HepG2 (cell line): Measurements from ENCODE around the gene ZNRF3. TPM values are rescaled to one million over a fixed set of nuclear protein-coding genes. Genes with fewer than 3 reads are reported as not detected.

ENCODE experiments used
- ARHGAP35 ChIP-seq: sonication (generic); formaldehyde crosslinking; IDR thresholded peaks from 2 replicates; pipeline ENCODE4 v1.9.0; 2022; ENCODE audit warnings: mild to moderate bottlenecking, inconsistent platforms, moderate library complexity, missing genetic modification reagents, borderline replicate concordance
- CEBPG ChIP-seq: IDR thresholded peaks from 2 replicates; pipeline ENCODE4 v1.6.1; 2016
- CENPT ChIP-seq: sonication (generic); formaldehyde crosslinking; IDR thresholded peaks from 2 replicates; pipeline ENCODE4 v1.8.0; 2022; ENCODE audit warnings: low read depth, mild to moderate bottlenecking, moderate library complexity, missing genetic modification reagents
- CREBL2 ChIP-seq: sonication (generic); formaldehyde crosslinking; IDR thresholded peaks from 2 replicates; pipeline ENCODE4 v1.8.1; 2023; ENCODE audit warnings: missing genetic modification reagents, mild to moderate bottlenecking, borderline replicate concordance
- HMGA1 ChIP-seq: sonication (generic); formaldehyde crosslinking; conservative IDR thresholded peaks from 2 replicates; pipeline ENCODE4 v1.4.0; 2020; ENCODE audit warnings: missing genetic modification reagents
- MXI1 ChIP-seq: IDR thresholded peaks from 3 replicates; pipeline ENCODE4 v1.6.1; 2012; ENCODE audit warnings: low read depth, low read length, inconsistent platforms, borderline replicate concordance
- REXO4 ChIP-seq: sonication (generic); formaldehyde crosslinking; IDR thresholded peaks from 2 replicates; pipeline ENCODE4 v1.8.0; 2022; ENCODE audit warnings: missing genetic modification reagents, mild to moderate bottlenecking, borderline replicate concordance
- SNAPC5 ChIP-seq: sonication (generic); formaldehyde crosslinking; IDR thresholded peaks from 2 replicates; pipeline ENCODE4 v1.8.1; 2023; ENCODE audit warnings: mild to moderate bottlenecking, missing genetic modification reagents, borderline replicate concordance
- U2AF2 ChIP-seq: fragments of 200-400 bp; formaldehyde crosslinking; IDR thresholded peaks from 2 replicates; pipeline ENCODE4 v1.6.1; 2017; ENCODE audit warnings: low read depth, mild to moderate bottlenecking, low read length
- ZEB1 ChIP-seq: IDR thresholded peaks from 2 replicates; pipeline ENCODE4 v1.6.1; 2012; ENCODE audit warnings: mild to moderate bottlenecking, low read depth, inconsistent platforms; ENCODE audit not compliant: insufficient replicate concordance
- ZNF225 ChIP-seq: sonication (generic); formaldehyde crosslinking; IDR thresholded peaks from 2 replicates; pipeline ENCODE4 v1.4.0; 2020; ENCODE audit warnings: mild to moderate bottlenecking, missing genetic modification reagents
- ZNF33B ChIP-seq: sonication (generic); formaldehyde crosslinking; IDR thresholded peaks from 2 replicates; pipeline ENCODE4 v1.5.1; 2020; ENCODE audit warnings: mild to moderate bottlenecking, missing genetic modification reagents
- ZNF460 ChIP-seq: sonication (generic); formaldehyde crosslinking; IDR thresholded peaks from 2 replicates; pipeline ENCODE4 v1.5.1; 2020; ENCODE audit warnings: missing genetic modification reagents, mild to moderate bottlenecking, borderline replicate concordance
- ZNF629 ChIP-seq: sonication (generic); formaldehyde crosslinking; conservative IDR thresholded peaks from 2 replicates; pipeline ENCODE4 v1.5.0; 2020; ENCODE audit warnings: missing genetic modification reagents
- ZNF75D ChIP-seq: sonication (generic); formaldehyde crosslinking; IDR thresholded peaks from 2 replicates; pipeline ENCODE4 v1.8.1; 2023; ENCODE audit warnings: missing genetic modification reagents, mild to moderate bottlenecking, borderline replicate concordance
- ZNF839 ChIP-seq: sonication (generic); formaldehyde crosslinking; IDR thresholded peaks from 2 replicates; pipeline ENCODE4 v1.4.0; 2020; ENCODE audit warnings: missing genetic modification reagents, mild to moderate bottlenecking, borderline replicate concordance
- polyA plus RNA-seq, 8 experiments: library from polyadenylated mRNA; depleted of rRNA in 3 of 8; stranded (reverse) in 7 of 8; unstranded in 1 of 8; fragments of >200 nt; fragmentation: Illumina TruSeq in 4 of 8; extraction: Trizol in 4 of 8; gene quantifications; 2 replicates each; pipeline versions ENCODE4 v1.2.1 to v1.2.3, GENCODE V29; 2011 to 2016; ENCODE audit warnings: low read depth in 4 of 8, missing spikeins in 1 of 8, mixed read lengths in 1 of 8; ENCODE audit not compliant: insufficient read depth in 1 of 8
- total RNA-seq, 5 experiments: library from RNA; depleted of rRNA; stranded (reverse); fragments of >200 nt; fragmentation: Illumina TruSeq; extraction: Trizol; gene quantifications; 2 replicates each; pipeline ENCODE4 v1.2.3, GENCODE V29; 2016; ENCODE audit warnings: low read depth in 1 of 5
- TF ChIP-seq, protein P1 (sequence below): sonication (generic); formaldehyde crosslinking; IDR thresholded peaks from 2 replicates; pipeline ENCODE4 v1.8.1; 2023; ENCODE audit warnings: mild to moderate bottlenecking, missing genetic modification reagents
- TF ChIP-seq, protein P2 (sequence below), 2 experiments: fragments of 450-650 bp in 1 of 2; sonication (generic) in 1 of 2; formaldehyde crosslinking in 1 of 2; IDR thresholded peaks; 2 replicates each; pipeline versions ENCODE4 v1.6.1 to v1.8.0; 2016 to 2022; ENCODE audit warnings: antibody characterized with exemption in 1 of 2, mild to moderate bottlenecking in 1 of 2, missing genetic modification reagents in 1 of 2

ZNRF3 gene
- total and polyA plus RNA-seq, 2 of the 13 experiments (the other 11 are each of a cell fraction or from before 2014, with no cell fraction given): 20.3 to 36.7 TPM

- TF ChIP-seq, protein P1, sequence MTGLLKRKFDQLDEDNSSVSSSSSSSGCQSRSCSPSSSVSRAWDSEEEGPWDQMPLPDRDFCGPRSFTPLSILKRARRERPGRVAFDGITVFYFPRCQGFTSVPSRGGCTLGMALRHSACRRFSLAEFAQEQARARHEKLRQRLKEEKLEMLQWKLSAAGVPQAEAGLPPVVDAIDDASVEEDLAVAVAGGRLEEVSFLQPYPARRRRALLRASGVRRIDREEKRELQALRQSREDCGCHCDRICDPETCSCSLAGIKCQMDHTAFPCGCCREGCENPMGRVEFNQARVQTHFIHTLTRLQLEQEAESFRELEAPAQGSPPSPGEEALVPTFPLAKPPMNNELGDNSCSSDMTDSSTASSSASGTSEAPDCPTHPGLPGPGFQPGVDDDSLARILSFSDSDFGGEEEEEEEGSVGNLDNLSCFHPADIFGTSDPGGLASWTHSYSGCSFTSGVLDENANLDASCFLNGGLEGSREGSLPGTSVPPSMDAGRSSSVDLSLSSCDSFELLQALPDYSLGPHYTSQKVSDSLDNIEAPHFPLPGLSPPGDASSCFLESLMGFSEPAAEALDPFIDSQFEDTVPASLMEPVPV (CRISPR knock-in tag): no peak
- TF ChIP-seq CREBL2 (CRISPR knock-in tag): no peak
- no peak for TF ChIP-seq ZNF75D (CRISPR knock-in tag)
- TF ChIP-seq U2AF2: no peak
- no peak for TF ChIP-seq ZNF33B (CRISPR knock-in tag)
- peak; percentile 61 for TF ChIP-seq CEBPG (CRISPR knock-in tag)
- TF ChIP-seq, protein P2, sequence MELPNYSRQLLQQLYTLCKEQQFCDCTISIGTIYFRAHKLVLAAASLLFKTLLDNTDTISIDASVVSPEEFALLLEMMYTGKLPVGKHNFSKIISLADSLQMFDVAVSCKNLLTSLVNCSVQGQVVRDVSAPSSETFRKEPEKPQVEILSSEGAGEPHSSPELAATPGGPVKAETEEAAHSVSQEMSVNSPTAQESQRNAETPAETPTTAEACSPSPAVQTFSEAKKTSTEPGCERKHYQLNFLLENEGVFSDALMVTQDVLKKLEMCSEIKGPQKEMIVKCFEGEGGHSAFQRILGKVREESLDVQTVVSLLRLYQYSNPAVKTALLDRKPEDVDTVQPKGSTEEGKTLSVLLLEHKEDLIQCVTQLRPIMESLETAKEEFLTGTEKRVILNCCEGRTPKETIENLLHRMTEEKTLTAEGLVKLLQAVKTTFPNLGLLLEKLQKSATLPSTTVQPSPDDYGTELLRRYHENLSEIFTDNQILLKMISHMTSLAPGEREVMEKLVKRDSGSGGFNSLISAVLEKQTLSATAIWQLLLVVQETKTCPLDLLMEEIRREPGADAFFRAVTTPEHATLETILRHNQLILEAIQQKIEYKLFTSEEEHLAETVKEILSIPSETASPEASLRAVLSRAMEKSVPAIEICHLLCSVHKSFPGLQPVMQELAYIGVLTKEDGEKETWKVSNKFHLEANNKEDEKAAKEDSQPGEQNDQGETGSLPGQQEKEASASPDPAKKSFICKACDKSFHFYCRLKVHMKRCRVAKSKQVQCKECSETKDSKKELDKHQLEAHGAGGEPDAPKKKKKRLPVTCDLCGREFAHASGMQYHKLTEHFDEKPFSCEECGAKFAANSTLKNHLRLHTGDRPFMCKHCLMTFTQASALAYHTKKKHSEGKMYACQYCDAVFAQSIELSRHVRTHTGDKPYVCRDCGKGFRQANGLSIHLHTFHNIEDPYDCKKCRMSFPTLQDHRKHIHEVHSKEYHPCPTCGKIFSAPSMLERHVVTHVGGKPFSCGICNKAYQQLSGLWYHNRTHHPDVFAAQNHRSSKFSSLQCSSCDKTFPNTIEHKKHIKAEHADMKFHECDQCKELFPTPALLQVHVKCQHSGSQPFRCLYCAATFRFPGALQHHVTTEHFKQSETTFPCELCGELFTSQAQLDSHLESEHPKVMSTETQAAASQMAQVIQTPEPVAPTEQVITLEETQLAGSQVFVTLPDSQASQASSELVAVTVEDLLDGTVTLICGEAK (IDR thresholded peaks at IDR 0.05): no peak
- TF ChIP-seq, protein P2 (CRISPR knock-in tag; IDR thresholded peaks at IDR 0.05): 0 out of 2 replicates have a peak, but pooled peaks have one; percentile 32
- no peak for TF ChIP-seq ARHGAP35 (CRISPR knock-in tag)
- TF ChIP-seq ZNF225 (CRISPR knock-in tag): no peak
- 0 out of 2 replicates have a peak, but pooled peaks have one; percentile 4 for TF ChIP-seq ZNF629 (CRISPR knock-in tag)
- no peak for TF ChIP-seq REXO4 (CRISPR knock-in tag)
- no peak for TF ChIP-seq SNAPC5
- no peak for TF ChIP-seq HMGA1 (CRISPR knock-in tag)
- TF ChIP-seq MXI1: no peak; the same call in 2 of the 3 replicates
- TF ChIP-seq ZEB1: no peak
- TF ChIP-seq ZNF839 (CRISPR knock-in tag): no peak
- no peak for TF ChIP-seq CENPT
- no peak for TF ChIP-seq ZNF460 (CRISPR knock-in tag)
Measured at GRCh38 chr22:28981818-28982499, 98.6 kb downstream of the ZNRF3 start (continued).
